Body of pancreas (tissue), 4 donors: Measurements from ENCODE around the gene SPOP.

ENCODE experiments used
- CTCF ChIP-seq, 7 experiments: fragments of 450-650 bp in 4 of 7; fragments of 200-600 bp in 3 of 7; sonication (generic) in 3 of 7; IDR thresholded peaks; one replicate each; pipeline ENCODE4 v1.5.1; 2016 to 2019; ENCODE audit warnings: antibody characterized with exemption in 7 of 7
- POLR2A ChIP-seq, 3 donors: fragments of 450-650 bp; IDR thresholded peaks; one replicate each; pipeline ENCODE4 v1.6.1; 2016; ENCODE audit warnings: antibody characterized with exemption in 3 of 3, mild to moderate bottlenecking in 2 of 3

- TF ChIP-seq CTCF (IDR thresholded peaks at IDR 0.05) (no peak), POLR2A (IDR thresholded peaks at IDR 0.05) (no peak)
Measured at GRCh38 chr17:49595328-49595727, 82.6 kb downstream of the SPOP start.
